Middle frontal gyrus (tissue), 1 donor: Measurements from ENCODE around the gene TUBD1.
"Not testable (repeated sequence)": the region's sequence is repeated elsewhere in the genome, so short reads cannot be mapped to it uniquely, and the experiment has no call there.

Experiments
- DNase-seq: peaks from one replicate; pipeline ENCODE4 v3.0.0-alpha.2; 2015; ENCODE audit warnings: low spot score; ENCODE audit errors: extremely low spot score

Gene TUBD1

GRCh38 chr17:59844884-59845594 is 47.7 kb downstream of the TUBD1 start:
- no peak for DNase-seq

GRCh38 chr17:59842901-59843652 is 49.7 kb downstream of the TUBD1 start:
- no peak for DNase-seq

- not testable (repeated sequence) for DNase-seq
Observed at GRCh38 chr17:59841882-59842263, 50.9 kb downstream of the TUBD1 start.

GRCh38 chr17:59841091-59841881 is 51.5 kb downstream of the TUBD1 start:
- not testable (repeated sequence) for DNase-seq

GRCh38 chr17:59840329-59841090 is 52.2 kb downstream of the TUBD1 start:
- no peak for DNase-seq

GRCh38 chr17:59839651-59840328 is 53.0 kb downstream of the TUBD1 start:
- no peak for DNase-seq

GRCh38 chr17:59838052-59838916 is 54.5 kb downstream of the TUBD1 start:
- no peak for DNase-seq

- DNase-seq: no peak
Observed at GRCh38 chr17:59837308-59838051, 55.3 kb downstream of the TUBD1 start.

- DNase-seq: no peak
Observed at GRCh38 chr17:59832883-59833379, 59.8 kb downstream of the TUBD1 start.

- no peak for DNase-seq
Observed at GRCh38 chr17:59830846-59831486, 61.8 kb downstream of the TUBD1 start.

GRCh38 chr17:59830007-59830630 is 62.6 kb downstream of the TUBD1 start:
- no peak for DNase-seq

GRCh38 chr17:59829217-59830006 is 63.3 kb downstream of the TUBD1 start:
- DNase-seq: no peak

- DNase-seq: not testable (repeated sequence)
Observed at GRCh38 chr17:59828819-59829216, 63.9 kb downstream of the TUBD1 start.

- DNase-seq: no peak
Observed at GRCh38 chr17:59828478-59828760, 64.3 kb downstream of the TUBD1 start.

GRCh38 chr17:59827721-59828477 is 64.8 kb downstream of the TUBD1 start:
- no peak for DNase-seq

- no peak for DNase-seq
Observed at GRCh38 chr17:59826706-59827453, 65.9 kb downstream of the TUBD1 start.
